ENCODE measurements around the gene GAB1. TPM values are rescaled to one million over a fixed set of nuclear protein-coding genes. Genes with fewer than 3 reads are reported as not detected.
"Not testable (repeated sequence)": the region's sequence is repeated elsewhere in the genome, so short reads cannot be mapped to it uniquely, and the experiment has no call there.

GAB1 gene
- total RNA-seq, 2 donors from 2014 or later = 2.0 to 2.2 TPM

GRCh38 chr4:143345356-143345755, 8.7 kb downstream of the GAB1 start:
- no peak for DNase-seq (ENCODE audit: low spot score)
- Mint-ChIP-seq H3K9me3 (no peaks in the 10 kb centered on the region), H3K27ac (no peak overlapping the region), H3K4me1 (ENCODE audit: low read depth in 2 of 2) (no peaks in the 10 kb centered on the region), H3K4me3 (no peak overlapping the region), H3K36me3 (no peaks in the 10 kb centered on the region), H3K27me3 (peaks cover 0 to 6% of the 10 kb centered on the region in 2 donors)
- ATAC-seq = no peak

- H3K27ac Mint-ChIP-seq = no peak overlapping the region
- H3K36me3 Mint-ChIP-seq = no peaks in the 10 kb centered on the region
- no peaks in the 10 kb centered on the region for H3K9me3 Mint-ChIP-seq
- ATAC-seq (no peak), DNase-seq (ENCODE audit: low spot score) (no peak)
- H3K27me3 Mint-ChIP-seq = peaks cover 0 to 6% of the 10 kb centered on the region in 2 donors
- H3K4me3 Mint-ChIP-seq = no peak overlapping the region
- no peaks in the 10 kb centered on the region for H3K4me1 Mint-ChIP-seq (ENCODE audit: low read depth in 2 of 2)
These were observed 9.5 kb downstream of the GAB1 start for GRCh38 chr4:143346206-143346605.

GRCh38 chr4:143347484-143348111, 10.9 kb downstream of the GAB1 start:
- ATAC-seq (no peak), DNase-seq (ENCODE audit: low spot score) (no peak)
- Mint-ChIP-seq H3K9me3 (no peaks in the 10 kb centered on the region), H3K4me1 (ENCODE audit: low read depth in 2 of 2) (no peaks in the 10 kb centered on the region), H3K27me3 (peaks cover under 1 to 6% of the 10 kb centered on the region in 2 donors), H3K4me3 (no peak overlapping the region), H3K27ac (no peak overlapping the region), H3K36me3 (no peaks in the 10 kb centered on the region)

GRCh38 chr4:143348233-143349077, 11.8 kb downstream of the GAB1 start:
- ATAC-seq (no peak), DNase-seq (ENCODE audit: low spot score) (no peak)
- no peak overlapping the region for H3K27ac Mint-ChIP-seq
- H3K9me3 Mint-ChIP-seq = no peaks in the 10 kb centered on the region
- H3K4me3 Mint-ChIP-seq = no peak overlapping the region
- H3K36me3 Mint-ChIP-seq = no peaks in the 10 kb centered on the region
- no peaks in the 10 kb centered on the region for H3K4me1 Mint-ChIP-seq (ENCODE audit: low read depth in 2 of 2)
- peaks cover 3% of the 10 kb centered on the region in 2 donors for H3K27me3 Mint-ChIP-seq

GRCh38 chr4:143349858-143350527, 13.3 kb downstream of the GAB1 start:
- H3K27ac Mint-ChIP-seq; H3K4me3 Mint-ChIP-seq; DNase-seq (ENCODE audit: low spot score); H3K36me3 Mint-ChIP-seq; H3K4me1 Mint-ChIP-seq (ENCODE audit: low read depth in 2 of 2); ATAC-seq; H3K27me3 Mint-ChIP-seq; H3K9me3 Mint-ChIP-seq: not testable (repeated sequence)

- DNase-seq (ENCODE audit: low spot score) (no peak), ATAC-seq (no peak)
- no peak overlapping the region for H3K4me3 Mint-ChIP-seq
- peaks cover 0 to 3% of the 10 kb centered on the region in 2 donors for H3K27me3 Mint-ChIP-seq
- no peaks in the 10 kb centered on the region for H3K36me3 Mint-ChIP-seq
- H3K27ac Mint-ChIP-seq = no peak overlapping the region
- H3K4me1 Mint-ChIP-seq (ENCODE audit: low read depth in 2 of 2) = no peaks in the 10 kb centered on the region
- no peaks in the 10 kb centered on the region for H3K9me3 Mint-ChIP-seq
These were observed 14.5 kb downstream of the GAB1 start for GRCh38 chr4:143351149-143351691.

GRCh38 chr4:143351774-143352451, 15.2 kb downstream of the GAB1 start:
- Mint-ChIP-seq H3K4me3 (no peak overlapping the region), H3K36me3 (no peaks in the 10 kb centered on the region), H3K4me1 (ENCODE audit: low read depth in 2 of 2) (no peaks in the 10 kb centered on the region), H3K27me3 (peaks cover 0 to 3% of the 10 kb centered on the region in 2 donors), H3K27ac (no peak overlapping the region), H3K9me3 (no peaks in the 10 kb centered on the region)
- ATAC-seq = no peak
- DNase-seq (ENCODE audit: low spot score) = no peak

GRCh38 chr4:143352720-143353119, 16.0 kb downstream of the GAB1 start:
- Mint-ChIP-seq H3K27ac (no peak overlapping the region), H3K4me3 (no peak overlapping the region), H3K4me1 (ENCODE audit: low read depth in 2 of 2) (no peaks in the 10 kb centered on the region), H3K9me3 (no peaks in the 10 kb centered on the region), H3K36me3 (no peaks in the 10 kb centered on the region), H3K27me3 (peaks cover 0 to 3% of the 10 kb centered on the region in 2 donors)
- DNase-seq (ENCODE audit: low spot score) (no peak), ATAC-seq (no peak)

- DNase-seq (ENCODE audit: low spot score) (no peak), ATAC-seq (no peak)
- Mint-ChIP-seq H3K4me1 (ENCODE audit: low read depth in 2 of 2) (peaks cover 3 to 4% of the 10 kb centered on the region in 2 donors), H3K4me3 (no peak overlapping the region), H3K27me3 (peaks cover 0 to 3% of the 10 kb centered on the region in 2 donors), H3K36me3 (no peaks in the 10 kb centered on the region), H3K27ac (no peak overlapping the region), H3K9me3 (no peaks in the 10 kb centered on the region)
These were observed 17.1 kb downstream of the GAB1 start for GRCh38 chr4:143353797-143354196.

GRCh38 chr4:143354990-143355389, 18.3 kb downstream of the GAB1 start:
- ATAC-seq (no peak), DNase-seq (ENCODE audit: low spot score) (no peak)
- Mint-ChIP-seq H3K9me3 (peaks cover 3% of the 10 kb centered on the region), H3K27me3 (peaks cover 0 to 3% of the 10 kb centered on the region in 2 donors), H3K4me1 (ENCODE audit: low read depth in 2 of 2) (peaks cover 15 to 16% of the 10 kb centered on the region in 2 donors), H3K4me3 (no peak overlapping the region), H3K36me3 (no peaks in the 10 kb centered on the region), H3K27ac (no peak overlapping the region)

- ATAC-seq (no peak), DNase-seq (ENCODE audit: low spot score) (no peak)
- H3K4me1 Mint-ChIP-seq (ENCODE audit: low read depth in 2 of 2) = peaks cover 15 to 18% of the 10 kb centered on the region in 2 donors
- peaks cover 0 to 3% of the 10 kb centered on the region in 2 donors for H3K27me3 Mint-ChIP-seq
- H3K9me3 Mint-ChIP-seq = peaks cover 3% of the 10 kb centered on the region
- no peaks in the 10 kb centered on the region for H3K36me3 Mint-ChIP-seq
- H3K4me3 Mint-ChIP-seq = no peak overlapping the region
- no peak overlapping the region for H3K27ac Mint-ChIP-seq
These were observed 19.0 kb downstream of the GAB1 start for GRCh38 chr4:143355540-143356217.

- H3K9me3 Mint-ChIP-seq = peaks cover 3% of the 10 kb centered on the region
- peaks cover 19 to 24% of the 10 kb centered on the region in 2 donors for H3K4me1 Mint-ChIP-seq (ENCODE audit: low read depth in 2 of 2)
- no peaks in the 10 kb centered on the region for H3K36me3 Mint-ChIP-seq
- no peak overlapping the region for H3K4me3 Mint-ChIP-seq
- ATAC-seq (no peak), DNase-seq (ENCODE audit: low spot score) (no peak)
- H3K27ac Mint-ChIP-seq = no peak overlapping the region
- H3K27me3 Mint-ChIP-seq = peaks cover 0 to 3% of the 10 kb centered on the region in 2 donors
These were observed 19.8 kb downstream of the GAB1 start for GRCh38 chr4:143356493-143356892.

All from natural killer cell treated with Interleukin-12 subunit alpha and Interleukin-12 subunit beta and Interleukin-15 and Interleukin-18, amount 100 ng/mL, for 72 hours (primary cell).